HG02870 (cell line): Measurements from ENCODE around the gene EYA3.

Source experiments
- ATAC-seq: cut with Tn5 transposase; IDR thresholded peaks from one replicate; pipeline ENCODE4 v1.9.1; 2021; ENCODE audit warnings: mild to moderate bottlenecking, moderate library complexity; ENCODE audit not compliant: unreplicated experiment

Gene EYA3

GRCh38 chr1:28074892-28075511, 13.4 kb downstream of the EYA3 start:
- ATAC-seq: no peak

- no peak for ATAC-seq
Measured at GRCh38 chr1:28073867-28074266, 14.5 kb downstream of the EYA3 start.

- no peak for ATAC-seq
Measured at GRCh38 chr1:28071813-28072212, 16.6 kb downstream of the EYA3 start.

DNA sequence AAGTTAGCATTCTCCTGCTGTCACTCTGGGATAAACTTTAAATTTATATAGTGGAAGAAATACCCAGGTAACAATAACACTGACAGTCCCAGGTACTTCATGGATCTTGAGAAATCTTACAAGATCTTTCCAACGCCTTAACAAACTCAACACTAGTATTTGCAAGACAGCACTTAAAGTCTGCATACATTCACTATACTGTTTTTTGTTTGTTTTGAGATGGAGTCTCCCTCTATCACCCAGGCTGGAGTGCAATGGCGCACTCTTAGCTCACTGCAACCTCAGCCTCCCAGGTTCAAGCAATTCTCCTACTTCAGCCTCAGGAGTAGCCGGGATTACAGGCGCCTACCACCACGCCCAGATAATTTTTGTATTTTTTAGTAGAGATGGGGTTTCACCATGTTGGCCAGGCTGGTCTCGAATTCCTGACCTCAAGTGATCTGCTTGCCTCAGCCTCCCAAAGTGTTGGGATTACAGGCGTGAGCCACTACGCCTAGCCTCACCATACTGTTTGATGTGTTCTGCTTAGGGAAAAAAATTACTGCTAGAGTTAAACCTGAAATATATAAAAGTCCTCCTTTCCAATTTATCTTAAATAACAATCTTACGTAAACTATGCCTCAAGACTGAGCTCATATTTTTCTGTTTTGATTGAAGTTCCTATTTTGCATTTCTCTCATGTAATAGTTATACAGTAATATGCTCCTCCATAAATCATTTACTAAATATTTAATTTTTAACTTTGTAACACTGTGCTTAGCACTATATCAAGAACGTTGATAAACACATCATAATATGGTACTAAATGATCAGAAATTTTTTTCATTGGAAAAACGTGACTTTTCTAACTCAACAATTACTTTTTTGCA, 17.5 kb downstream of the EYA3 start:
- no peak for ATAC-seq

DNA sequence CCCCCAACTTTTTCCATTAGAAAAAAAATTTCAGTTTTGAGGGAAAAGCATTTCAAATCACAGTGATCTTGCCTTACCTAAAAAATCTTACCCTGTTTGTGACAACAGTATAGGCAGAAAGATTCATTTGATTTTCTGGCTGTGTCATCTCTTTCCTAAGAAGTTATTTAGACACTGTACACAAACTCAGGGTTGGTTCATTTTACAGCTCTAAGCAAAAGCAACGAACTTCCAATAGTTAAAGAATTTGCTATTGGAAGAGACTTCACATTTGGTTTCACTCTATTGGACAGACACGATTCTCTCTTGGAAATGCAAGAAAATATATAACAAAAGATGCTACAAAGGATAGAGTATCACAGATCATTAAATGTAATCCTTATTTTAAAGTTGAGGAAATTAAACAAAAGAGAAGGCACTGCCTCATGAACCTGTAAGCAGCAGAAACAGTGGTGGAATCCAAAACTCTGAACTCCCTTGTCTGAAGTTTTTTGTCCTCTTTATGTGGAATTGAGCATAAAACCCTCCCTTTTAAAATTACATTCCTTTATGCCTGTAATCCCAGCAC, 20.8 kb downstream of the EYA3 start:
- ATAC-seq: no peak

DNA sequence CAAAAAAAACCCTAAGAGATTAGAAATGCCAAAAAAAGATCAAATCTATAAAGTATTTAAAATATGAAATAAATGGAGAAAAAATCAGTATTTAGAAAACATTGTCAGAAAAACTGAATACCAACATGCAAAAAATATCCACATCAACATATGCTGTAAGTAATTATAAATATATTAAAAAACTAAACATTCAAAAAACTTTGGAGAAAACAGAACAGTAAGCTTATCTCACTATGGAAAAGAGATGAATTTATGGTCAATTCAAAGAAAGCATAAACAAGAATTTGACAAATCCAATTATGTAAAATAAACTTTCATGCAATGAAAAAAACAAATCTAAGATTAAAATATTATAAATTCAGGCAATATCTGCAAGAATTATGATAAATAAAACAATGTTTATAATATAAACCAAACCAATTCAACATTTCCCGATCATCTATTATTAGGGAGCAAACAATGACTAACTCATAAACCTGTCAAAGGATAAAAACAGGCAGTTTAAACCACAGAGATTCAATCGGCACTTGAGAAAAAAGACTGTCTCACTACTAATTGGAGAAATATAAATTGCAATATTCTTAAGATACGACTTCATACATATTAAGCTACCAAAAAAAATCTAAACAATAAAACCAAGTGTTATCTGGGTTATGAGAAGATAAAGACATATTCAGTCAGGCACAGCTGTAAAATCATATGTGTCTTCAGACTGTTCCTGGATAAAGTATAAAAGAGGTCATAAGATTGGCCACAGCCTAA, 21.8 kb downstream of the EYA3 start:
- ATAC-seq: no peak

DNA sequence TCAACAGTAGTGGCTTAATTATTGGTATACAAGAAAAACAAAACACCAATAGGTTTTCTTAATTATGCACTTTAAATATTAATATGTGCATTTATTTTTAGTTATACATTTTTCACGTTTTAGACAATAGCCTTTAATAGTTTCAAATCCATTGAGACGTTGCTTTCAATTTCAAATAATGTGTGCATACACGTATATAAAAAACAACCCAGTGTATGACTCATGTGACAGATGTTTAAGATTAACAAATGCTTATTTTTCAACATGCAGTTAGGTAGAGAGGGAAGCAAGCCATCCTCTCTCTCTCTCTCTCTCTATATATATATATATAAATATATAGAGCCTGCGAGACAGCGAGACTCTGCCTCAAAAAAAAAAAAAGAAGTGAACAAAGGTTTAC, 24.3 kb downstream of the EYA3 start:
- ATAC-seq: no peak

DNA sequence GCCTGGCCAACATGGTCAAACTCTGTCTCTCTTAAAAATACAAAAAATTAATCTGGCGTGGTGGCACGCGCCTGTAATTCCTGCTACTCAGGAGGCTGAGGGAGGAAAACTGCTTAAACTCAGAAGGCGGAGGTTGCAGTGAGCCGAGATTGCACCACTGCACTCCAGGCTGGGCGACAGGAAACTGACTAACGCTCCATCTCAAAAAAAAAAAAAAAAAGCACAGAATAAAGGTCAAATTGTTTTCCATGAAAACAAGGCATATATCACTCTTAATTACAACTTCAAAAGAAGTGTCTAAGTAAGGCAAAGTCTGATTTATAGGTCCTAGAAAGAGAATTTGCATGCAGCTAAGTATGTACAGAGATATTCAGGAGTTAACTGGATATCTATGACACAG, 25.6 kb downstream of the EYA3 start:
- ATAC-seq: no peak

GRCh38 chr1:28058971-28059878, 29.2 kb downstream of the EYA3 start:
- ATAC-seq: no peak

DNA sequence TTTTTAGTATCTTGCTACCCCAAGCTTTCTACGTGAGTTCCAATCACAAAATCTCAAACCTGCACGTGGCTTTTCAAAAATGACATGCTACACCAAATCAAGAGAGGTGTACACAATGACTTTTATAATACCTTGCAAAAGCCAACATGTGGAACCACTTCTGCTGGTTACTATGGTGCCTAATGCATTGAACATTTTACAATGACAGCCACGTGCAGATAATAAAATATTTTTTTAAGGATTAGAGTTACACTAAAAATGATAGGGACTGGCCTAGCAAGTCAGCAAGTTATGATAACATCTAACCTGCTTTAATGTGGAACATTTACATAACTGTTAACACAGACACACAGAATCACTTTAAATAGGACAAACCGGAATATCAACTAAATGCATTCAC, 30.2 kb downstream of the EYA3 start:
- ATAC-seq: no peak

DNA sequence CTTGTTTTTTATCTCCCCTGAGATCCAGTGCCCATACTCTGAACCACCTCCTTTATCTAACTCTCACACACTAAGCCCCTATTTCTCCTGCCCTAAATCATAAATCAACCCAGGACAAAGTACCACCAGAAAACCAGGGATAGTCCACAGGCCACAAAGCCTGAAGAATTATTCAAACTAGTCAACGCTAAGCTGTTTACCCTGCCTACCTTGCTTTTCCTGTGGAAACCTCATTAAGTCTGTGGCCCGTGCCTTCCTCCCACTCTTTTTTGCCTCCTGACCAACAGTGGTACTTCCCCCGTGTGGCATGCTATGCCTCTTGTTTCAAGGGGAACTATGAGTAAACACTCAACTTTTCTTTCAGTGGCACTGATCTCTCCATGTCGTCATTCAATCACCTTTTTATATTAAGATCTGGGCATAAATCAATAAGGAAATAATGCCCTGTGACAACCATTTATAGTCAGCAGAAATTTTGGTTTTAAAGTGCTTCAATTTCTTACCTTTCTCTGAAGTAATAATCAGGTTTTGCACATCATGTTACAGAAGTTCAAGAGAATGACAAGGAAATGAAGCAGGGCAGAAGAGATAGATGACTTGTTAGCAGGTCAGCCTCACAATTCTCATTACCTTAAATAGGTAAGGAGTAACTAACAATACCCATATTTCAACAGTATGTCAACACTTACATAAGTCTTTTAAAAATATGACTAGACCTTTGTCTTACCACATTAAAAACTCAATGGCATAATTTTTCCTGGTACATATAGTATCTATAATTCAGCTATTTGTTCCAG, 32.1 kb downstream of the EYA3 start:
- ATAC-seq: no peak

GRCh38 chr1:28050776-28051175, 37.6 kb downstream of the EYA3 start:
- ATAC-seq: no peak

- ATAC-seq: no peak
Measured at GRCh38 chr1:28046716-28047115, 41.7 kb downstream of the EYA3 start.

DNA sequence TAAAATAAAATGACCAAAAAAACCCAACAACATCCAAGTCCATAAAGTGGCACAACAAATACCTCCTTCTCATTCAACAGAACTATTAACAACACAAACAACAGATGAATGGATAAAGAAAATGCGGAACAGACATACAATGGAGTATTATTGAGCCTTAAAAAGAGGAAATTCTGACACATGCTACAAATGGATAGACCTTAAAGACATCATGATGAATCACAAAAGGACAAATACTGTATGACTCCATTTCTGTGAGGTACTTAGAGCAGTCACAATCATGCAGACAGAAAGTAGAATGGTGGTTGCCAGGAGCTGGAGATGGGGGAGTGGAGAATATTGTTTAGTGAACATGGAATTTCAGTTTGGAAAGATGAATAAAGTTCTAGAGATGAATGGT, 42.6 kb downstream of the EYA3 start:
- ATAC-seq: no peak

DNA sequence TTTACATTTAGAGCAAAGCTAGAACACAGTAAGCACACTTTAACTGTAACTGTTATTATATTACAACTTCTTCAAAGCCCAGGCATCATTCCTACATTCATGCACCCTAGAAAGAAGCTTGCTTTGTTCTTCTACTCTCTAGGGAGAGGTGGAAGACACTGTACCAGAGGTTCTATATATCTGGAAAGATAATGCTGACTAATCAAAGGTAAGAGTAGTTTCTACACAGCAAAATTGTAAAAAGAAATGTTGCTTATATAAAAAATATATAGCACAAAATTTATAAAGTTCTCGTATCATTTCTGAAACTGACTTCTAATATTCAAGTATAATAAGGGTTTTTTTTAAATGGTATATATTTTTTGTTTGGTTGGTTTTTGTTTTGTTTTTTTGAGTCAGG, 44.0 kb downstream of the EYA3 start:
- no peak for ATAC-seq

DNA sequence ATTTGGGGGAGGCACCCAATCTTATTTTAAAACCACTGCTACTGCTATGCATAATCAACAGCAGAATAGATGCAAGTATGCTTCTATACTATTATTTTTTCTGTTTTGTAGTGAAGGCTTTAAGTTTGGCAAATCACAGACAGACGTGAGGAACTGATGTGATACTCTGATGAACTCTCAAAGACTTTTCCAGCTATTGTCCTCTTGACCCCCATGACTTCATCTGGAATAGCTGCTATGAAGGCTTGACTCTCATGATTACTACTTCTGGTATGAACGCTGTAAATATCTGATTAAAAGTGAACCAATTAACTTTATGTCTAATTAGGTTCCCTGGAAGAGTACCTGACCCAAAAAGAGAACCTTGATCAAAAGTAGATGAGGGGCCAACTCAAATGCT, 49.1 kb downstream of the EYA3 start:
- ATAC-seq: no peak

DNA sequence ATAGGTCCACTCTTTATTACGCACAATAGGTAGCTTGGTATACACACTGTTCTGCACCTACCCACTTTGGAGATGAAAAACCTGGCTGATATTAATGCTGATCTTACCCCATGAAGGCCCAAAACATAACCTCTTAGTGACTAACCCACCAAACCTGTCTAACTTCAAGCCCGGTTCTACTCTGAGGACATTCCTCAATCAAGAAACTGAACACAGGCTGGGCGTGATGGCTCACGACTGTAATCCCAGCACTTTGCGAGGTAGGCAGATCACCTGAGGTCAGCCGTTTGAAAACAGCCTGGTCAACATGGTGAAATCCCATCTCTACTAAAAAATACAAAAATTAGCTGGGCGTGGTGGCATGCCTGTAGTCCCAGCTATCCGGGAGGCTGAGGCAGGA, 50.5 kb downstream of the EYA3 start:
- no peak for ATAC-seq

DNA sequence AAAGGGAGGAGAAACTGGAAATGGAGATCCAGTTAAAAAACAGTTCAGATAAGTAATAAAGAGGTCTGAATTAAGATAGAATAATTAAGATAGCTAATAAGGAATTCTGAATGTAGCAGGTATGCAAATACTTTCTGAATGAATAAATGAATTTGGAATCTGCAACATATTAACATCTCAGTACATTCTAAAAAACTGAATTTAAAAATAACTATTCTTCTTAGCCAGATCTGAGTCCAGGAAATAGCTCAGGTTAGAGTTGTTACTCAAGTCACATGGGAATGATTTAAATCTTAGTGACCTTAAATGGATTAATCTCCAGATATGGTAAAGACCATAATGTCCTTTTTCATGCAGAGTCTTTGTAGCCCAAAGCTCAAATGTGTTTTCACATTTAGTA, 51.2 kb downstream of the EYA3 start:
- ATAC-seq: no peak

DNA sequence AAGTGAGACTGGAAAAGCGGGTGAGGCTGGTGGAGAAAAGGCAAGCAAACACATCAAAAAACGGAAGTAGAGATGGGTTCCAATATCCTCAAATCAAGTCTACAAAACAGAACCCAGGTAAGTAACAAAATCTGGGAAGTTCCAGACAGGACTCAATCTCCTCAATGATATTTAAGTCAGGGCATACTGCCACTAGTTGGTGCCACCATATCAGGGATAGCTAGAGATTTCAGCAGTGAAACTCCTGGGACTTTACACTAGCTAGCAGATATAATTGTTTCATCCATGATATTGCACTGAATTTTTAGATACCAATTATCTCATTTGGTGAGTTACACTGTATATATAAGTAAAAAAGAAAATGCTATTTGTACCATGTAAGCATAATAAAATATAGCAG, 52.0 kb downstream of the EYA3 start:
- ATAC-seq: no peak

GRCh38 chr1:28035420-28035819, 53.0 kb downstream of the EYA3 start:
- ATAC-seq: no peak
